H9 (cell line): Measurements from ENCODE around the gene TESK2. TPM values are rescaled to one million over a fixed set of nuclear protein-coding genes. Genes with fewer than 3 reads are reported as not detected.

Source experiments
- DNase-seq: peaks from one replicate; pipeline ENCODE4 v3.0.0-alpha.2; 2017
- H2AFZ ChIP-seq: one replicate; pipeline ENCODE4 v1.6.1; 2013; ENCODE audit warnings: mild to moderate bottlenecking, low read length, control low read depth, moderate library complexity
- H2AK5ac ChIP-seq: 2 replicates; pipeline ENCODE4 v1.6.1; 2013; ENCODE audit warnings: low read length, control low read depth, mixed read lengths; ENCODE audit not compliant: insufficient read length
- H2BK120ac ChIP-seq: one replicate; pipeline ENCODE4 v1.6.1; 2013; ENCODE audit warnings: low read depth, mild to moderate bottlenecking, low read length, control low read depth, inconsistent platforms; ENCODE audit not compliant: poor library complexity, severe bottlenecking
- H2BK12ac ChIP-seq: 2 replicates; pipeline ENCODE4 v1.6.1; 2013; ENCODE audit warnings: low read length, control low read depth, mixed read lengths, low read depth; ENCODE audit not compliant: insufficient read length
- H2BK15ac ChIP-seq: 2 replicates; pipeline ENCODE4 v1.6.1; 2013; ENCODE audit warnings: low read depth, low read length, control low read depth
- H2BK20ac ChIP-seq: one replicate; pipeline ENCODE4 v1.6.1; 2013; ENCODE audit warnings: low read depth, mild to moderate bottlenecking, low read length, control low read depth, inconsistent platforms; ENCODE audit not compliant: poor library complexity, severe bottlenecking
- H2BK5ac ChIP-seq: 2 replicates; pipeline ENCODE4 v1.6.1; 2013; ENCODE audit warnings: low read length, control low read depth, mixed read lengths; ENCODE audit not compliant: insufficient read length
- H3K14ac ChIP-seq: 2 replicates; pipeline ENCODE4 v1.6.1; 2013; ENCODE audit warnings: low read length, control low read depth; ENCODE audit not compliant: insufficient read depth
- H3K18ac ChIP-seq: 2 replicates; pipeline ENCODE4 v1.6.1; 2013; ENCODE audit warnings: low read depth, mild to moderate bottlenecking, mixed read lengths, low read length, control low read depth; ENCODE audit not compliant: insufficient read length
- H3K23ac ChIP-seq: 2 replicates; pipeline ENCODE4 v1.6.1; 2013; ENCODE audit warnings: low read length, control low read depth, mixed read lengths, low read depth; ENCODE audit not compliant: insufficient read length
- H3K23me2 ChIP-seq: 2 replicates; pipeline ENCODE4 v1.6.1; 2013; ENCODE audit warnings: low read depth, mild to moderate bottlenecking, mixed read lengths, low read length, control low read depth; ENCODE audit not compliant: insufficient read length, poor library complexity, severe bottlenecking
- H3K27ac ChIP-seq: 2 replicates; pipeline ENCODE4 v1.5.1; 2013; ENCODE audit warnings: low read length, control low read depth, mixed read lengths, low read depth; ENCODE audit not compliant: insufficient read length
- H3K27me3 ChIP-seq: 2 replicates; pipeline ENCODE4 v1.6.1; 2013; ENCODE audit warnings: low read length, control low read depth, inconsistent platforms; ENCODE audit not compliant: insufficient read depth
- H3K4ac ChIP-seq: 2 replicates; pipeline ENCODE4 v1.6.1; 2013; ENCODE audit warnings: low read depth, mild to moderate bottlenecking, control low read depth, inconsistent platforms, low read length, moderate library complexity
- H3K4me1 ChIP-seq: 2 replicates; pipeline ENCODE4 v1.6.1; 2013; ENCODE audit warnings: low read length, control low read depth, inconsistent platforms; ENCODE audit not compliant: insufficient read depth
- H3K4me2 ChIP-seq: 2 replicates; pipeline ENCODE4 v1.6.1; 2013; ENCODE audit warnings: low read length, control low read depth, mixed read lengths; ENCODE audit not compliant: insufficient read length, insufficient read depth
- H3K56ac ChIP-seq: 2 replicates; pipeline ENCODE4 v1.6.1; 2013; ENCODE audit warnings: low read depth, mild to moderate bottlenecking, mixed read lengths, low read length, control low read depth; ENCODE audit not compliant: insufficient read length
- H3K79me1 ChIP-seq: 2 replicates; pipeline ENCODE4 v1.6.1; 2013; ENCODE audit warnings: low read depth, mild to moderate bottlenecking, moderate library complexity, low read length, control low read depth, inconsistent platforms; ENCODE audit not compliant: insufficient read depth, poor library complexity, severe bottlenecking
- H3K79me2 ChIP-seq: 2 replicates; pipeline ENCODE4 v1.6.1; 2013; ENCODE audit warnings: low read length, control low read depth, inconsistent platforms; ENCODE audit not compliant: insufficient read depth
- H3K9ac ChIP-seq: 2 replicates; pipeline ENCODE4 v1.6.1; 2013; ENCODE audit warnings: low read length, control low read depth, mixed read lengths; ENCODE audit not compliant: insufficient read length; ENCODE audit errors: extremely low read depth
- H3K9me3 ChIP-seq: one replicate; pipeline ENCODE4 v1.6.1; 2013; ENCODE audit warnings: low read depth, low read length, inconsistent platforms; ENCODE audit not compliant: control insufficient read depth
- H3T11ph ChIP-seq: one replicate; pipeline ENCODE4 v1.6.1; 2013; ENCODE audit warnings: mild to moderate bottlenecking, low read length, control low read depth, inconsistent platforms
- H4K20me1 ChIP-seq: one replicate; pipeline ENCODE4 v1.6.1; 2013; ENCODE audit not compliant: control insufficient read depth, insufficient read length, insufficient read depth
- H4K5ac ChIP-seq: 2 replicates; pipeline ENCODE4 v1.6.1; 2013; ENCODE audit warnings: low read depth, mild to moderate bottlenecking, mixed read lengths, low read length, control low read depth; ENCODE audit not compliant: insufficient read length
- H4K8ac ChIP-seq: replicated peaks from 2 replicates; pipeline ENCODE4 v1.6.1; 2013; ENCODE audit warnings: low read length, control low read depth, mixed read lengths, low read depth; ENCODE audit not compliant: insufficient read length
- H4K91ac ChIP-seq: 2 replicates; pipeline ENCODE4 v1.6.1; 2013; ENCODE audit warnings: low read depth, mild to moderate bottlenecking, moderate library complexity, mixed read lengths, low read length, control low read depth; ENCODE audit not compliant: insufficient read length
- H3K27ac Mint-ChIP-seq, 3 experiments: 2 replicates in 2 of 3; 3 replicates in 1 of 3; pipeline ENCODE4 v1.8.0; 2020 to 2021; ENCODE audit warnings: mixed read lengths in 3 of 3, mild to moderate bottlenecking in 1 of 3, moderate library complexity in 1 of 3
- H3K27me3 Mint-ChIP-seq: 2 replicates; pipeline ENCODE4 v1.8.0; 2021; ENCODE audit warnings: low read depth, mild to moderate bottlenecking, moderate library complexity, mixed read lengths
- H3K36me3 Mint-ChIP-seq, 3 experiments: 2 replicates in 2 of 3; 3 replicates in 1 of 3; pipeline ENCODE4 v1.8.0; 2020 to 2021; ENCODE audit warnings: low read depth in 3 of 3, mixed read lengths in 3 of 3; ENCODE audit not compliant: insufficient read depth in 1 of 3
- H3K4me1 Mint-ChIP-seq, 2 experiments: 2 replicates each; pipeline ENCODE4 v1.8.0; 2020; ENCODE audit warnings: mixed read lengths in 2 of 2
- H3K4me3 Mint-ChIP-seq, 2 experiments: 2 replicates in 1 of 2; 3 replicates in 1 of 2; pipeline ENCODE4 v1.8.0; 2020 to 2021; ENCODE audit warnings: mild to moderate bottlenecking in 2 of 2, mixed read lengths in 2 of 2, moderate library complexity in 1 of 2
- H3K9me3 Mint-ChIP-seq, 2 experiments: 2 replicates in 1 of 2; 3 replicates in 1 of 2; pipeline ENCODE4 v1.8.0; 2020; ENCODE audit warnings: mild to moderate bottlenecking in 2 of 2, mixed read lengths in 2 of 2, moderate library complexity in 1 of 2
- whole genome bisulfite sequencing: extraction: QIAGEN DNeasy Blood & Tissue Kit; methylation state at CpG from one replicate; pipeline ENCODE4 v1.1.7; 2013; ENCODE audit warnings: missing lambda C conversion rate, low lambda C conversion rate, mixed read lengths; ENCODE audit not compliant: insufficient read length; ENCODE audit errors: extremely low coverage; 5-methylcytosine and 5-hydroxymethylcytosine counted together
- total RNA-seq: library from RNA; stranded (reverse); gene quantifications from 2 replicates; pipeline ENCODE4 v1.2.1, GENCODE V29; 2021
- TF ChIP-seq, protein P1 (sequence below): fragments of 200-600 bp; sonication (generic); conservative IDR thresholded peaks from 3 replicates; pipeline ENCODE4 v1.8.0; 2021; ENCODE audit warnings: antibody characterized with exemption, mild to moderate bottlenecking

The TESK2 gene
- total RNA-seq, 1 experiment from 2014 or later: 7.2 TPM

DNA sequence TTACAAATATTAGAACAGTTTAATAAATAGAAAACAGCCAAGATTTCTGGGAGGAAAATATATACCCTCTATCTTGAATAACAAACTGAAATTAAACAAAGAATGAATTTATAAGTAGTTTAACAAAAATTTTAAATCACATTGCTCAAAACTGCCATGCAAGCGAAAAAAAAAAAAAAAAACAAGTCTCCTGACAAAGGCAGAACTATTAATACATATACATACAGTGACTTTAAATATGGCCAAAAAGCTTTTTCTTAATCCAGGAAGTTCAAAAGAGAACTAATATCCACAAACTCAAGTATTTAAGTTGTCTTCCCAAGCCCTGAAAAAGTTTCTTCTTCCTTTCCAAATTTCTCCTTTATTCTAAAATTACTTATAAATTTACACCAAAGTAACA lies 87.2 kb downstream of the TESK2 start:
- Histone ChIP-seq H3K79me2 (no peaks in the 10 kb centered on the region), H4K5ac (no peak overlapping the region), H3T11ph (no peak overlapping the region), H2BK15ac (no peak overlapping the region), H4K20me1 (no peaks in the 10 kb centered on the region), H3K9ac (no peak overlapping the region), H3K23ac (no peak overlapping the region), H3K27me3 (no peaks in the 10 kb centered on the region), H2AK5ac (no peak overlapping the region), H3K4me1 (peaks cover 2% of the 10 kb centered on the region; the same call in 1 of the 2 replicates), H2BK20ac (no peak overlapping the region), H3K23me2 (no peaks in the 10 kb centered on the region), H3K4ac (no peak overlapping the region), H3K18ac (no peak overlapping the region), H3K27ac (no peak overlapping the region), H3K79me1 (no peaks in the 10 kb centered on the region), H4K91ac (no peak overlapping the region), H2BK5ac (no peak overlapping the region), H3K14ac (no peak overlapping the region), H3K9me3 (no peaks in the 10 kb centered on the region), H3K4me2 (no peak overlapping the region), H4K8ac (no peak overlapping the region), H2BK12ac (no peak overlapping the region), H2BK120ac (no peak overlapping the region), H3K56ac (no peak overlapping the region), H2AFZ (no peak overlapping the region)
- Mint-ChIP-seq H3K27ac (no peak overlapping the region), H3K4me1 (peaks cover 7 to 8% of the 10 kb centered on the region in 2 experiments), H3K9me3 (no peaks in the 10 kb centered on the region), H3K27me3 (no peaks in the 10 kb centered on the region; the same call in 1 of the 2 replicates), H3K4me3 (no peak overlapping the region), H3K36me3 (no peaks in the 10 kb centered on the region)
- DNase-seq: no peak
- TF ChIP-seq, protein P1, sequence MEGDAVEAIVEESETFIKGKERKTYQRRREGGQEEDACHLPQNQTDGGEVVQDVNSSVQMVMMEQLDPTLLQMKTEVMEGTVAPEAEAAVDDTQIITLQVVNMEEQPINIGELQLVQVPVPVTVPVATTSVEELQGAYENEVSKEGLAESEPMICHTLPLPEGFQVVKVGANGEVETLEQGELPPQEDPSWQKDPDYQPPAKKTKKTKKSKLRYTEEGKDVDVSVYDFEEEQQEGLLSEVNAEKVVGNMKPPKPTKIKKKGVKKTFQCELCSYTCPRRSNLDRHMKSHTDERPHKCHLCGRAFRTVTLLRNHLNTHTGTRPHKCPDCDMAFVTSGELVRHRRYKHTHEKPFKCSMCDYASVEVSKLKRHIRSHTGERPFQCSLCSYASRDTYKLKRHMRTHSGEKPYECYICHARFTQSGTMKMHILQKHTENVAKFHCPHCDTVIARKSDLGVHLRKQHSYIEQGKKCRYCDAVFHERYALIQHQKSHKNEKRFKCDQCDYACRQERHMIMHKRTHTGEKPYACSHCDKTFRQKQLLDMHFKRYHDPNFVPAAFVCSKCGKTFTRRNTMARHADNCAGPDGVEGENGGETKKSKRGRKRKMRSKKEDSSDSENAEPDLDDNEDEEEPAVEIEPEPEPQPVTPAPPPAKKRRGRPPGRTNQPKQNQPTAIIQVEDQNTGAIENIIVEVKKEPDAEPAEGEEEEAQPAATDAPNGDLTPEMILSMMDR: no peak
- no CpG with 5 or more reads among the region's 1 CpG for WGBS
